Activated naive CD4-positive, alpha-beta T cell treated with anti-CD3 and anti-CD28 coated beads, Interleukin-2, amount 10 ng/mL, durations not matched to agents 7 days and 5 days (primary cell): Measurements from ENCODE around the gene GNAI2.

Source experiments
- CTCF ChIA-PET: fragments of 350-600 bp; sonication (Branson Sonifier 250); formaldehyde crosslinking; loops from one replicate; lab custom pipeline; 2021; ENCODE audit warnings: antibody characterized with exemption; lab: Charles Lee
- DNase-seq: peaks from one replicate; pipeline ENCODE4 v3.0.0-alpha.2; 2020
- H3K27ac Mint-ChIP-seq: one replicate; pipeline ENCODE4 v1.8.0; 2021; ENCODE audit warnings: mild to moderate bottlenecking, moderate library complexity, mixed read lengths
- H3K27me3 Mint-ChIP-seq: one replicate; pipeline ENCODE4 v1.8.0; 2021; ENCODE audit warnings: mild to moderate bottlenecking, mixed read lengths
- H3K36me3 Mint-ChIP-seq: one replicate; pipeline ENCODE4 v1.8.0; 2021; ENCODE audit warnings: mixed read lengths
- H3K4me1 Mint-ChIP-seq: one replicate; pipeline ENCODE4 v1.8.0; 2021; ENCODE audit warnings: mixed read lengths
- H3K4me3 Mint-ChIP-seq: one replicate; pipeline ENCODE4 v1.8.0; 2021; ENCODE audit warnings: mild to moderate bottlenecking, moderate library complexity, mixed read lengths
- H3K9me3 Mint-ChIP-seq: one replicate; pipeline ENCODE4 v1.8.0; 2021; ENCODE audit warnings: mixed read lengths

GNAI2 gene

GRCh38 chr3:50196253-50196801 is 39.7 kb upstream of the GNAI2 start:
- H3K27me3 Mint-ChIP-seq: peaks cover 83% of the 10 kb centered on the region
- no peaks in the 10 kb centered on the region for H3K36me3 Mint-ChIP-seq
- CTCF ChIA-PET: interaction anchor here (0.8 to 6.7 kb wide), 7 partner anchors 14 to 76 kb away, joined by 3 to 202 read pairs (median 9); no protein-coding TSS in a partner anchor
- H3K4me3 Mint-ChIP-seq: no peak overlapping the region
- H3K4me1 Mint-ChIP-seq: peaks cover 13% of the 10 kb centered on the region
- no peaks in the 10 kb centered on the region for H3K9me3 Mint-ChIP-seq
- H3K27ac Mint-ChIP-seq: no peak overlapping the region
- no peak for DNase-seq

GRCh38 chr3:50201573-50202315 is 34.3 kb upstream of the GNAI2 start:
- Mint-ChIP-seq H3K27me3 (peaks cover 85% of the 10 kb centered on the region), H3K36me3 (no peaks in the 10 kb centered on the region), H3K4me1 (peaks cover 2% of the 10 kb centered on the region), H3K4me3 (no peak overlapping the region), H3K9me3 (no peaks in the 10 kb centered on the region), H3K27ac (no peak overlapping the region)
- no peak for DNase-seq
- CTCF ChIA-PET: interaction anchor here (1.6 to 5.6 kb wide), 3 partner anchors 9 to 24 kb away, joined by 3 to 40 read pairs (median 11); partner anchors contain the start of gene GNAT1

GRCh38 chr3:50202353-50203112 is 33.5 kb upstream of the GNAI2 start:
- no peaks in the 10 kb centered on the region for H3K9me3 Mint-ChIP-seq
- H3K27ac Mint-ChIP-seq: no peak overlapping the region
- H3K4me1 Mint-ChIP-seq: peaks cover 2% of the 10 kb centered on the region
- no peaks in the 10 kb centered on the region for H3K36me3 Mint-ChIP-seq
- CTCF ChIA-PET: interaction anchor here (1.6 to 5.6 kb wide), 4 partner anchors 9 to 23 kb away, joined by 3 to 40 read pairs (median 8); partner anchors contain the start of gene GNAT1
- no peak overlapping the region for H3K4me3 Mint-ChIP-seq
- no peak for DNase-seq
- H3K27me3 Mint-ChIP-seq: peaks cover 91% of the 10 kb centered on the region

GRCh38 chr3:50203113-50203808 is 32.7 kb upstream of the GNAI2 start:
- CTCF ChIA-PET: interaction anchor here (0.9 to 5.6 kb wide), 5 partner anchors 10 to 400 kb away, joined by 3 to 40 read pairs (median 6); partner anchors contain the start of genes GNAT1 and INKA1
- H3K27ac Mint-ChIP-seq: no peak overlapping the region
- no peaks in the 10 kb centered on the region for H3K36me3 Mint-ChIP-seq
- no peaks in the 10 kb centered on the region for H3K9me3 Mint-ChIP-seq
- DNase-seq: no peak
- peaks cover 91% of the 10 kb centered on the region for H3K27me3 Mint-ChIP-seq
- H3K4me3 Mint-ChIP-seq: no peak overlapping the region
- H3K4me1 Mint-ChIP-seq: peaks cover 2% of the 10 kb centered on the region

- Mint-ChIP-seq H3K4me3 (no peak overlapping the region), H3K9me3 (no peaks in the 10 kb centered on the region), H3K27me3 (peaks cover 91% of the 10 kb centered on the region), H3K36me3 (no peaks in the 10 kb centered on the region), H3K4me1 (peaks cover 2% of the 10 kb centered on the region), H3K27ac (no peak overlapping the region)
- CTCF ChIA-PET: interaction anchor here (0.9 to 5.6 kb wide), 4 partner anchors 11 to 401 kb away, joined by 3 to 40 read pairs (median 8); partner anchors contain the start of genes GNAT1 and INKA1
- no peak for DNase-seq
Observed at GRCh38 chr3:50203809-50204803, 31.9 kb upstream of the GNAI2 start.

- Mint-ChIP-seq H3K27me3 (peaks cover 94% of the 10 kb centered on the region), H3K4me3 (no peak within 1 kb of the TSS), H3K4me1 (peaks cover 2% of the 10 kb centered on the region), H3K36me3 (no peaks in the 10 kb centered on the region), H3K27ac (no peak within 1 kb of the TSS), H3K9me3 (no peaks in the 10 kb centered on the region)
- DNase-seq: peak; percentile 46
- CTCF ChIA-PET: interaction anchor here (5.6 kb wide), 1 partner anchor 12 kb away, joined by 40 read pairs; the partner anchor contains the start of gene GNAT1
Observed at GRCh38 chr3:50204804-50205412, 31.1 kb upstream of the GNAI2 start, which contains the start of gene SLC38A3. SLC38A3 (plus strand) TSS chr3:50205271; CDS start chr3:50214200, 8,929 bp downstream.

GRCh38 chr3:50205413-50206276 is 30.4 kb upstream of the GNAI2 start:
- H3K27me3 Mint-ChIP-seq: peaks cover 92% of the 10 kb centered on the region
- no peak overlapping the region for H3K27ac Mint-ChIP-seq
- no peaks in the 10 kb centered on the region for H3K9me3 Mint-ChIP-seq
- CTCF ChIA-PET: interaction anchor here (5.6 kb wide), 1 partner anchor 13 kb away, joined by 40 read pairs; the partner anchor contains the start of gene GNAT1
- H3K4me1 Mint-ChIP-seq: peaks cover 2% of the 10 kb centered on the region
- no peaks in the 10 kb centered on the region for H3K36me3 Mint-ChIP-seq
- no peak overlapping the region for H3K4me3 Mint-ChIP-seq
- DNase-seq: peak; percentile 62

GRCh38 chr3:50207359-50208042 is 28.5 kb upstream of the GNAI2 start:
- Mint-ChIP-seq H3K36me3 (no peaks in the 10 kb centered on the region), H3K4me1 (peaks cover 2% of the 10 kb centered on the region), H3K9me3 (no peaks in the 10 kb centered on the region), H3K27ac (no peak overlapping the region), H3K4me3 (no peak overlapping the region), H3K27me3 (peaks cover 77% of the 10 kb centered on the region)
- no peak for DNase-seq
- CTCF ChIA-PET: no interaction called here

- no peak overlapping the region for H3K27ac Mint-ChIP-seq
- CTCF ChIA-PET: interaction anchor here (0.9 to 1.2 kb wide), 3 partner anchors 12 to 38 kb away, joined by 3 to 4 read pairs (median 3); no protein-coding TSS in a partner anchor
- peaks cover 64% of the 10 kb centered on the region for H3K27me3 Mint-ChIP-seq
- H3K4me3 Mint-ChIP-seq: no peak overlapping the region
- peaks cover 2% of the 10 kb centered on the region for H3K4me1 Mint-ChIP-seq
- H3K9me3 Mint-ChIP-seq: no peaks in the 10 kb centered on the region
- no peak for DNase-seq
- no peaks in the 10 kb centered on the region for H3K36me3 Mint-ChIP-seq
Observed at GRCh38 chr3:50208677-50209344, 27.2 kb upstream of the GNAI2 start.

GRCh38 chr3:50210176-50210509 is 25.9 kb upstream of the GNAI2 start:
- DNase-seq: no peak
- H3K9me3 Mint-ChIP-seq: no peaks in the 10 kb centered on the region
- H3K36me3 Mint-ChIP-seq: no peaks in the 10 kb centered on the region
- H3K4me3 Mint-ChIP-seq: no peak overlapping the region
- H3K27me3 Mint-ChIP-seq: peaks cover 55% of the 10 kb centered on the region
- no peak overlapping the region for H3K27ac Mint-ChIP-seq
- CTCF ChIA-PET: interaction anchor here (1.3 to 2.0 kb wide), 4 partner anchors 9 to 37 kb away, joined by 4 to 9 read pairs (median 6); no protein-coding TSS in a partner anchor
- peaks cover 2% of the 10 kb centered on the region for H3K4me1 Mint-ChIP-seq
